Left lung (tissue), 10 donors: Measurements from ENCODE around the gene FZR1. TPM values are rescaled to one million over a fixed set of nuclear protein-coding genes. Genes with fewer than 3 reads are reported as not detected.
A peak's percentile ranks its signal among the peaks of the same experiment; 100 is the strongest.

Experiments
- ATAC-seq: fragments of 200-7000 bp; cut with Tn5 transposase; one replicate; pipeline ENCODE4 v1.9.1; 2020; ENCODE audit warnings: moderate library complexity
- DNase-seq, 4 donors: peaks; one replicate each; pipeline ENCODE4 v3.0.0-alpha.2; 2013 to 2020
- H3K27ac ChIP-seq, 2 donors: fragments of 200-600 bp; sonication (generic) in 1 of 2; one replicate each; pipeline versions ENCODE4 v1.5.0 to v1.8.0; 2020 to 2021
- H3K27me3 ChIP-seq, 2 donors: fragments of 200-600 bp; sonication (generic) in 1 of 2; one replicate each; pipeline versions ENCODE4 v1.5.0 to v1.8.0; 2020 to 2021
- H3K36me3 ChIP-seq, 2 donors: fragments of 200-600 bp; sonication (generic) in 1 of 2; one replicate each; pipeline versions ENCODE4 v1.5.0 to v1.8.0; 2020 to 2021
- H3K4me1 ChIP-seq, 2 donors: fragments of 200-600 bp; one replicate each; pipeline ENCODE4 v1.8.0; 2021
- H3K4me3 ChIP-seq, 2 donors: fragments of 200-600 bp; sonication (generic) in 1 of 2; one replicate each; pipeline versions ENCODE4 v1.5.0 to v1.8.0; 2020 to 2021; ENCODE audit warnings: mild to moderate bottlenecking in 1 of 2
- H3K9me3 ChIP-seq, 2 donors: fragments of 200-600 bp; sonication (generic) in 1 of 2; one replicate each; pipeline versions ENCODE4 v1.5.0 to v1.8.0; 2020 to 2021
- intact Hi-C, 2 donors: fragments of 100-400 bp; cut with DNase I; formaldehyde crosslinking; loops; one replicate each; pipeline versions ENCODE4 v1.11.2 to v1.14.2; 2022
- polyA plus RNA-seq, 6 donors: library from polyadenylated mRNA; unstranded; fragments of 120-200 nt; gene quantifications; one replicate each; pipeline ENCODE4 v1.2.1, GENCODE V29; 2013; ENCODE audit not compliant: insufficient read length in 6 of 6
- total RNA-seq, 2 donors: library from RNA; stranded (reverse); fragmentation: NEBNext Ultra II Directional; extraction: Animal tissue kit (Norgen Biotek cat#: 25700); gene quantifications; one replicate each; pipeline ENCODE4 v1.2.1, GENCODE V29; 2021
- TF ChIP-seq, protein P1 (sequence below), 2 donors: fragments of 200-600 bp; sonication (generic) in 1 of 2; IDR thresholded peaks; one replicate each; pipeline versions ENCODE4 v1.5.0 to v1.8.0; 2021; ENCODE audit warnings: antibody characterized with exemption in 2 of 2
- donor health status: DM: no; HTN: yes; CAD: no.
- donor health status: DM: no; HTN: no; CAD: no.

Gene FZR1
- total and polyA plus RNA-seq, 8 donors = 33.4 to 56.6 (median 47.3) TPM

DNA sequence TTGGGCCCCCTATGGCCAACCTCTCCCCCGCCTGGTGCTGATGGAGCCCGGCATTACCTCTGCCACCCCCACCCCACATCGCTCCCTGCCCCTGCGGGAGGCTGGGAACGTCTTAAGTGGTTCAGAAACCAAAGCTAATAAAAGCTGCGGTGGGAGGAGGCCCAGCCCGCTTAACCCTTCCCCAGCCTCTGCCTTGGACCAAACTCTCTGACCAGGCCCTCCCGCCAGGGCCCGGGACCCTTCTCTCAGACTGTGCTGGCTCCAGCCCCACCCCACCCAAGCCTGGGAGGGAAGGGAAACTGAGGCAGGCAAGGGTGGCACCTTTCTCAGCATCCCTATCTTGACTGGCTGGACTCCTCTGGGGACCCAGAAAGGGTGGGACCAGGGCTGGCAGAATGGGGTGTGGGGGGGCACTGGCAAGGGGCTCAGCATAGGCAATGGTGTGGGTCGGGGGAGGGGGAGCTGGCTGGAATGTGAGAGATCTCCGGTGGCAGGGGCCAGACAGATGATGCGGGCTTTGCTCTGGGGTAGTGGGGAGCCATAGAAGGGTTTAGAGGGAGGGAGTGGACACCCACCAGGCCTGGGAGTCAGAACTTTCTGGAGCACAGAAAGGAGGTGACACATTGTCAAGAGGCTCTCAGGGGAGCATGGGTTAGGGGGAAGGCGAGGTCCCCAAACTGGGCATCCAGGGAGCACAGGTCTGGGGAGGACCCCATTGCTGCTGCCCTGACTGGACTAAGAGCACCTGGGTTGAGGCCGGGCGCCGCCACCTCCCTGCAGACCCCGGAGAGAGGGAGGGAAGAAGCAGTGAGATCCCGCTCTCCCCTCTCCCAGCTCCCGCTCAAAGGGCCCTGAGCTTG lies 47.7 kb upstream of the FZR1 start:
- Histone ChIP-seq H3K4me1 (peaks cover 20 to 33% of the 10 kb centered on the region in 2 donors), H3K36me3 (peaks cover 0 to 97% of the 10 kb centered on the region in 2 donors), H3K27ac (peak overlapping the region; percentile 70 to 95), H3K4me3 (no peak overlapping the region), H3K9me3 (no peaks in the 10 kb centered on the region), H3K27me3 (no peaks in the 10 kb centered on the region)
- TF ChIP-seq, protein P1, sequence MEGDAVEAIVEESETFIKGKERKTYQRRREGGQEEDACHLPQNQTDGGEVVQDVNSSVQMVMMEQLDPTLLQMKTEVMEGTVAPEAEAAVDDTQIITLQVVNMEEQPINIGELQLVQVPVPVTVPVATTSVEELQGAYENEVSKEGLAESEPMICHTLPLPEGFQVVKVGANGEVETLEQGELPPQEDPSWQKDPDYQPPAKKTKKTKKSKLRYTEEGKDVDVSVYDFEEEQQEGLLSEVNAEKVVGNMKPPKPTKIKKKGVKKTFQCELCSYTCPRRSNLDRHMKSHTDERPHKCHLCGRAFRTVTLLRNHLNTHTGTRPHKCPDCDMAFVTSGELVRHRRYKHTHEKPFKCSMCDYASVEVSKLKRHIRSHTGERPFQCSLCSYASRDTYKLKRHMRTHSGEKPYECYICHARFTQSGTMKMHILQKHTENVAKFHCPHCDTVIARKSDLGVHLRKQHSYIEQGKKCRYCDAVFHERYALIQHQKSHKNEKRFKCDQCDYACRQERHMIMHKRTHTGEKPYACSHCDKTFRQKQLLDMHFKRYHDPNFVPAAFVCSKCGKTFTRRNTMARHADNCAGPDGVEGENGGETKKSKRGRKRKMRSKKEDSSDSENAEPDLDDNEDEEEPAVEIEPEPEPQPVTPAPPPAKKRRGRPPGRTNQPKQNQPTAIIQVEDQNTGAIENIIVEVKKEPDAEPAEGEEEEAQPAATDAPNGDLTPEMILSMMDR (IDR thresholded peaks at IDR 0.05) = no peak
- ATAC-seq = peak; percentile 11
- peak in 1 of 4 donors; percentile 57 for DNase-seq
- intact Hi-C loops = no loop called here

DNA sequence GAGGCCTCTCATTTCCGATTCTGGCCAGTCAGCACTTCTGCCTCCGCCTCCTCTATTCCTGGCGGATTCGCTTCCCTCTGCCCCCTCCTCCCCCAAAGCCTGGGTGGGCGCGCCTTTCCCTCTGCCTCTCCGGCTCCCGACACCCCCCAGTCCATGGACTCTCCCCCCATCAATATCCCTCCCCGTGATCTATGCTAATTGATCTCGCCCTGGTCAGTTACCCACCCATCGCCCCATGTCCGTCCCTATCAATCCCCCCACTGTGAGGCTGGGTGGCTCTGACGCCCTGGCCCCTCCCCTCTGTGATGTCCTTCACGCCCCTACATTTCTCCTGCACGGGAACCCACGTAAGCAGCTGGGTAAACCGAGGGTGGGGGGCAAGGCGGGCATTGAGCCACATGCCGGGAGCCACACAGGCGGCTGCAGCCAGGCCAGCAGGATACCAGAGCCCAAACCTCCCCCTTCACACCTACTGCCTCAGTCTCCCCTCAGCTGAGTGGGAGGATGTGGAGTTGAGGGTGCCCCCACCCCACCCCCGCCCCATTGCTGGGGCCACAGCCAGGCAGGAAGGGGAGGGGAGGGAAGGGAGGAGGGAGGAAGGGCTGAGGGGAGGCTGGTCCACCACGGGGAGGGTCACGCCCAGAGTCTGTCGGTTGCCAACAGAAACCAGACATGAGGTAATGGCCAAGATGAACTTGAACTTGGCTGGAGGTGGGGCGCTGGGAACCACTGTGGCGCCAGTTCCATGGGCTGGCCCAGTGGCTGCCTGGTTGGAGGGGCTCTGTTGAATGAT lies 46.8 kb upstream of the FZR1 start:
- TF ChIP-seq, protein P1 (IDR thresholded peaks at IDR 0.05) = no peak
- Histone ChIP-seq H3K36me3 (peaks cover 0 to 97% of the 10 kb centered on the region in 2 donors), H3K27me3 (no peaks in the 10 kb centered on the region), H3K4me1 (peaks cover 20 to 33% of the 10 kb centered on the region in 2 donors), H3K9me3 (no peaks in the 10 kb centered on the region), H3K27ac (peak overlapping the region; percentile 70 to 95), H3K4me3 (no peak overlapping the region)
- intact Hi-C loops = no loop called here
- peak; percentile 67 to 96 (median 92) for DNase-seq
- ATAC-seq = peak; percentile 85

DNA sequence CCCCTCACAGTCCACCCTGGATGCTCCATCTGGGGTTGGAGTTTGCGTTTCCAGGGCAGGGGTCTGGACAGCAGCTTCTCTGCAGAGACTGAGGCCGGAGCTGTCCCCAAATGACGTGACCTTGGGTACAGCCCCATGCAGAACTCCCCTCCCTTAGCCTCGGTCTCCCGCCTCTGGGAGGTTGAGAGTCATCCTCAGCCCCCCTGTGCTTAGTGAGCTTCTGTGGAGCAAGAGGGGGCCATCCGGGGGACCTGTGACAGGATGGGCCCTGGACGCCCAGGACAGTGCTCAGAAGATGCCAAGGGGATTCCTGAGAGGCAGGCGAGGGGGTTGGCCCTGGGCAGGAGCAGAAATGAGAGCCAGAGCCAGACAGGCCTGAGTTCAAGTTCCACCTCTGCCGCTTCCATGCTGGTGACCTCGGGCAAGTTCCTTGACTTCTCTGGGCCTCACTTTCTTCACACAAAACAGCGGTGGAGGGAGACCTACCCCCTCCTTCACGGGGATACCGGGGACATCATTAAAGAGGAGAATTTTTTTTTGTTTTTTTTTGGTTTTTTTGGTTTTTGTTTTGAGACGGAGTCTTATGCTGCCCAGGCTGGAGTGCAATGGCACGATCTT lies 46.0 kb upstream of the FZR1 start:
- peaks cover 20 to 33% of the 10 kb centered on the region in 2 donors for H3K4me1 ChIP-seq
- H3K4me3 ChIP-seq = no peak overlapping the region
- TF ChIP-seq, protein P1 (IDR thresholded peaks at IDR 0.05) = no peak
- intact Hi-C loops = no loop called here
- ATAC-seq (no peak), DNase-seq (no peak)
- H3K27ac ChIP-seq = peak overlapping the region; percentile 70 to 95
- H3K36me3 ChIP-seq = peaks cover 0 to 94% of the 10 kb centered on the region in 2 donors
- H3K27me3 ChIP-seq = no peaks in the 10 kb centered on the region
- H3K9me3 ChIP-seq = no peaks in the 10 kb centered on the region

DNA sequence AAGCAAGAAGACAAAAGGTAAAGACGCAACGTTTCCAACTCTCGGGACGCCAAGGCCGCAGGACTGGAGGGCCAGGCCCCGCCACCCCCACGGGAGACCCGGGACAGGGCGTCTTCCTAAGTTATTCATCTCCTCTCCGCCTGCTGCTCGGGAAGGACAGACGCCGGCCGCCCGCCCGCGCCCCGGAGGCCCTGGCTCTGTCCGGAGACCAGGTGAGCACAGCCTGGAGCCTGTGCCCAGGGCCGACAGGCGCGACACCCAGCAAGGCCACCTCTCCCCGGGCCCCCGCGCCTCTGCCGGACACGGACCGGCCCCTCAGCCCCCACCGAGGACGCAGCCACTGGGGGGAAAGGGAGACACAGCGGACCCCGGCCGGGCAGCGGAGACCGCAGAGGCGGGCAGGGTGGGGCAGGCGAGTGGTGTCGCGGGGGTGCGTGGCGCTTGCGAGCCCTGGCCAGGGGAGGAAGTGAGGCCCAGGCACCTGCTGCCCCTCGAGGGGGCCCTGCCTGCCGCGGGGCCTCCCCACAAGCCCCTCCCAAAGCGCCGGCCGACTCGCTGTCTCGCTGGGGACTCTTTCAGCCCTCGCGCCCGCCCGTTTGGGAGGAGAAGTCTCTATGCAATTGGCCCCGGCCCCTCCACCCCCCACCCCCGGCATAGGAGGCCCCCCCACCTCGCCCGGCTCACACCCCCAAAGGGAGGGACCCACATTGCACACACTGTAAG lies 43.0 kb upstream of the FZR1 start:
- Histone ChIP-seq H3K4me3 (no peak overlapping the region), H3K27ac (no peak overlapping the region), H3K27me3 (no peaks in the 10 kb centered on the region), H3K9me3 (no peaks in the 10 kb centered on the region), H3K4me1 (peaks cover 12 to 23% of the 10 kb centered on the region in 2 donors), H3K36me3 (peaks cover 0 to 71% of the 10 kb centered on the region in 2 donors)
- intact Hi-C loops = no loop called here
- TF ChIP-seq, protein P1 (IDR thresholded peaks at IDR 0.05) = no peak
- DNase-seq (peak in 1 of 4 donors; percentile 80), ATAC-seq (no peak)
